ENCODE data around the gene FAM47E. TPM values are rescaled to one million over a fixed set of nuclear protein-coding genes. Genes with fewer than 3 reads are reported as not detected.

The FAM47E gene
- total RNA-seq, 1 donor from 2014 or later = 1.1 TPM

DNA sequence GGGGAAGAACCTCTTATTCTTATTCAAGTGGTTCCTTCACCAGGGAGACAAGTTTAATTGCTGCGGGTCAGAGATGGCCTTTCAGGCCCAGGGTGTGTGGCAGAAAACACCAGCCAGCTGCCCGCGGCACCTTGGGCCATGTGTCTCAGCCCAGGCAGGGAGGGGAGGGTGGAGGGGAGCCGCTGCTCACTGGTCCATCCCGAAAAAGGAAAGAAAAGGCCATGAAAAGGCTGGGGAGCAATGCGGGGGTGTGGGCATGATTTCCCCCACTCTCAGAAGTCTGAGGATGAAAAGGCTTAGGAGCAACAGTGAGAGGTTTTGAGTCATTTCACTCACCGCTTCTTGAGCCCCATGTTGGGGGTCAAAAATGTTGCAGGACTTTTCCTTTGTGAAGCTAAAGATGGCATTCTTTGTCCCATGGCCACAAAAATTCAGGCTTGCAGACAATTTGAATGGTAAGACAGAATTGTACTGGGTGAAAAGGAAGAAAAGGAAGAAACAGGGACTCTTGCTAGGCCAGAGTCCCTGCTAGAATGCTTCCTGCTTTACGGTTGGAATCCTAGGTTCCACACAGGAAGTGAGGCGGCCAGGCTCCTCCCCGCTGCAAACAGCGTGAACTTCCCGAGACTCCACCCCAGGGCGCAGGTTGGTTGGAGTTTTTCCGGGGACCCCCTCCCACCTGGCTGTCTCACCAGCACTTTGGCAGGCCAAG lies 17.4 kb upstream of the FAM47E start:
- TF ChIP-seq, protein P1, sequence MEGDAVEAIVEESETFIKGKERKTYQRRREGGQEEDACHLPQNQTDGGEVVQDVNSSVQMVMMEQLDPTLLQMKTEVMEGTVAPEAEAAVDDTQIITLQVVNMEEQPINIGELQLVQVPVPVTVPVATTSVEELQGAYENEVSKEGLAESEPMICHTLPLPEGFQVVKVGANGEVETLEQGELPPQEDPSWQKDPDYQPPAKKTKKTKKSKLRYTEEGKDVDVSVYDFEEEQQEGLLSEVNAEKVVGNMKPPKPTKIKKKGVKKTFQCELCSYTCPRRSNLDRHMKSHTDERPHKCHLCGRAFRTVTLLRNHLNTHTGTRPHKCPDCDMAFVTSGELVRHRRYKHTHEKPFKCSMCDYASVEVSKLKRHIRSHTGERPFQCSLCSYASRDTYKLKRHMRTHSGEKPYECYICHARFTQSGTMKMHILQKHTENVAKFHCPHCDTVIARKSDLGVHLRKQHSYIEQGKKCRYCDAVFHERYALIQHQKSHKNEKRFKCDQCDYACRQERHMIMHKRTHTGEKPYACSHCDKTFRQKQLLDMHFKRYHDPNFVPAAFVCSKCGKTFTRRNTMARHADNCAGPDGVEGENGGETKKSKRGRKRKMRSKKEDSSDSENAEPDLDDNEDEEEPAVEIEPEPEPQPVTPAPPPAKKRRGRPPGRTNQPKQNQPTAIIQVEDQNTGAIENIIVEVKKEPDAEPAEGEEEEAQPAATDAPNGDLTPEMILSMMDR (IDR thresholded peaks at IDR 0.05; ENCODE audit: unreplicated experiment) = no peak
- Mint-ChIP-seq H3K36me3 (ENCODE audit: low read depth, unreplicated experiment) (peaks cover 10% of the 10 kb centered on the region), H3K4me1 (ENCODE audit: unreplicated experiment) (peaks cover 9% of the 10 kb centered on the region), H3K4me3 (ENCODE audit: unreplicated experiment) (peak overlapping the region; percentile 87), H3K9me3 (ENCODE audit: unreplicated experiment) (no peaks in the 10 kb centered on the region), H3K27ac (ENCODE audit: unreplicated experiment) (peak overlapping the region; percentile 80), H3K27me3 (ENCODE audit: unreplicated experiment) (no peaks in the 10 kb centered on the region)
- peak; percentile 30 for DNase-seq (ENCODE audit: low spot score)

DNA sequence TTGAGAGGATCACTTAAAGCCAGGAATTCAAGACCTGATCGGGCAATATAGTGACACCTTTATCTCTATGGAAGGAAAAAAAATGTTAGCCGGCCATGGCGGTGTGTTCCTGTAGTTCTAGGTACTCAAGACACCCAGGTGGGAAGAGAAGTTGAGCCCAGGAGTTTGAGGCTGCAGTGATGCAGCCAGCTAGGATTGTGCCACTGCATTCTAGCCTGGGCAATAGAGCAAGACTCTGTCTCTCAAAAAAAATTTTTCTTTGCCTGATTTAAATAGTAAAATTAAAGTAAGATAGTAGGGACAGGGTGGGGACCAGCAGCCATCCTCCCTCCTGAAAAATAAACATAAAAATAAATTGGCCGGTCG lies 16.9 kb upstream of the FAM47E start:
- Mint-ChIP-seq H3K27ac (ENCODE audit: unreplicated experiment) (peak overlapping the region; percentile 80), H3K9me3 (ENCODE audit: unreplicated experiment) (no peaks in the 10 kb centered on the region), H3K27me3 (ENCODE audit: unreplicated experiment) (no peaks in the 10 kb centered on the region), H3K4me3 (ENCODE audit: unreplicated experiment) (no peak overlapping the region), H3K4me1 (ENCODE audit: unreplicated experiment) (peaks cover 9% of the 10 kb centered on the region), H3K36me3 (ENCODE audit: low read depth, unreplicated experiment) (peaks cover 5% of the 10 kb centered on the region)
- TF ChIP-seq, protein P1 (IDR thresholded peaks at IDR 0.05; ENCODE audit: unreplicated experiment) = no peak
- no peak for DNase-seq (ENCODE audit: low spot score)

DNA sequence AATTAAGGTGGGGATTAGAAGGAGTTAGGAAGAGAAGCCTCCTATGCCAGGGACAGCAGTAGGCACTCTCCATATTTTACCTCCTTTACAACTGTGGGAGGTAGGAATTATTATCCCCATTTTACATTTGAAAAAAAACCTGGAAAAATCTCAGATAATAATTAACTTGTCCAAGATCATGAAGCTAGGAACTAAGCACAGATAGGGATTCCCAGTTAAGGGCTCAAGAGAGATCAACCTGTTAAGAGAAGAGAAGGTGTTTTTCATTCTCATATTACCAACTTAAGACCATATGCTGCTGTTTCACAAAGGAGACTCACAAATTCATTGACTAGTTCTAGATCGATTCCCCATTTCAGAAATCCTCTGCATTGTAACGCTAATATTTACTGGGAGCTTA lies 16.1 kb upstream of the FAM47E start:
- peaks cover 9% of the 10 kb centered on the region for H3K4me1 Mint-ChIP-seq (ENCODE audit: unreplicated experiment)
- no peak for DNase-seq (ENCODE audit: low spot score)
- H3K27me3 Mint-ChIP-seq (ENCODE audit: unreplicated experiment) = no peaks in the 10 kb centered on the region
- H3K36me3 Mint-ChIP-seq (ENCODE audit: low read depth, unreplicated experiment) = peaks cover 3% of the 10 kb centered on the region
- H3K27ac Mint-ChIP-seq (ENCODE audit: unreplicated experiment) = no peak overlapping the region
- H3K4me3 Mint-ChIP-seq (ENCODE audit: unreplicated experiment) = no peak overlapping the region
- TF ChIP-seq, protein P1 (IDR thresholded peaks at IDR 0.05; ENCODE audit: unreplicated experiment) = no peak
- no peaks in the 10 kb centered on the region for H3K9me3 Mint-ChIP-seq (ENCODE audit: unreplicated experiment)

DNA sequence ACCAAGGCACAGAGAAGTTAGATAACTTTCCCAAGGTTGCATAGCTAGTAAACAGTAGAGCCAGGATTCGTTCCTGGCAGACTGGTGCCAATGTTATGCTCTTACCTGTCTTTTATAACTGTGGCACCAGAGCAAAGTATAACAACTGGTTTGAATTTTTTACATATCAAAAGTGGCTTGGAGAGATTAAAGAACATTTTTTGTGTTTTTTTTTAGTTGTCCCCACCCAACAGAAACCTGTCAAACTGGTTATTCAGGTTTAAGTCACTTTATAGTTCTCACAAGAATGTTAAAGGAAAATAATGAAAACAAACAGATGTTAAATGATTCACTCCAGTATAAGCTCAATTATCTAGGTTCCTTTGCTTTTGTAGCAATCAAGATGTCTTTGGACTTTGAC lies 15.6 kb upstream of the FAM47E start:
- no peaks in the 10 kb centered on the region for H3K27me3 Mint-ChIP-seq (ENCODE audit: unreplicated experiment)
- H3K27ac Mint-ChIP-seq (ENCODE audit: unreplicated experiment) = no peak overlapping the region
- no peaks in the 10 kb centered on the region for H3K9me3 Mint-ChIP-seq (ENCODE audit: unreplicated experiment)
- peaks cover 3% of the 10 kb centered on the region for H3K36me3 Mint-ChIP-seq (ENCODE audit: low read depth, unreplicated experiment)
- no peak overlapping the region for H3K4me3 Mint-ChIP-seq (ENCODE audit: unreplicated experiment)
- no peak for DNase-seq (ENCODE audit: low spot score)
- TF ChIP-seq, protein P1 (IDR thresholded peaks at IDR 0.05; ENCODE audit: unreplicated experiment) = no peak
- H3K4me1 Mint-ChIP-seq (ENCODE audit: unreplicated experiment) = peaks cover 9% of the 10 kb centered on the region

DNA sequence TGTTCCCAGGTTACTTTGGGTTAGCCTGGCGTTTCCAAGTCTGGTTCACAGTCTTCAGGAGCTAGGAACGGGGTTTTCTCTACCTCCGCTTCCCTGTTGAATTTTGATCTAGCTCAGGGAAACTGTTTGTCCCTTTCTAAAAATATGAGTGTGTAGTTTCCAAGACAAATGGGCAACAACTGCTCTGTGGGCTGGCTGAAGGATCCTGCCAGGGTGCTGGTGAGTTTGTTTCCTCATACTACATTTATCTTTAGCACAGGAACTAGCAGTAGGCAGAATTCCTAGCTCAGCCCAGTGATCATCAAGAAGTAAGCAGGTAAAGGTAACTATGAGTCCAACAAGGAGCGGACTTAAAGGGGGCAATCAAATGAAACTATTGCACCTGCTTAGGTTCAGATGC lies 13.3 kb upstream of the FAM47E start:
- TF ChIP-seq, protein P1 (IDR thresholded peaks at IDR 0.05; ENCODE audit: unreplicated experiment) = no peak
- Mint-ChIP-seq H3K27me3 (ENCODE audit: unreplicated experiment) (no peaks in the 10 kb centered on the region), H3K4me3 (ENCODE audit: unreplicated experiment) (no peak overlapping the region), H3K27ac (ENCODE audit: unreplicated experiment) (no peak overlapping the region), H3K9me3 (ENCODE audit: unreplicated experiment) (no peaks in the 10 kb centered on the region), H3K36me3 (ENCODE audit: low read depth, unreplicated experiment) (no peaks in the 10 kb centered on the region), H3K4me1 (ENCODE audit: unreplicated experiment) (peaks cover 8% of the 10 kb centered on the region)
- DNase-seq (ENCODE audit: low spot score) = no peak

Measured in endothelial cell (in vitro differentiated cells).